Uterus (tissue), 2 donors: ENCODE data around the gene LGALS3BP.
A peak's percentile ranks its signal among the peaks of the same experiment; 100 is the strongest.

Experiments
- POLR2A ChIP-seq, 2 donors: fragments of 450-650 bp; IDR thresholded peaks; one replicate each; pipeline ENCODE4 v1.6.1; 2016; ENCODE audit warnings: antibody characterized with exemption in 2 of 2, mild to moderate bottlenecking in 1 of 2, moderate library complexity in 1 of 2
- TF ChIP-seq, protein P1 (sequence below), 4 experiments: fragments of 200-600 bp in 2 of 4; fragments of 450-650 bp in 2 of 4; sonication (generic) in 2 of 4; IDR thresholded peaks; one replicate each; pipeline ENCODE4 v1.5.1; 2016 to 2019; ENCODE audit warnings: antibody characterized with exemption in 4 of 4, mild to moderate bottlenecking in 2 of 4, moderate library complexity in 1 of 4

DNA sequence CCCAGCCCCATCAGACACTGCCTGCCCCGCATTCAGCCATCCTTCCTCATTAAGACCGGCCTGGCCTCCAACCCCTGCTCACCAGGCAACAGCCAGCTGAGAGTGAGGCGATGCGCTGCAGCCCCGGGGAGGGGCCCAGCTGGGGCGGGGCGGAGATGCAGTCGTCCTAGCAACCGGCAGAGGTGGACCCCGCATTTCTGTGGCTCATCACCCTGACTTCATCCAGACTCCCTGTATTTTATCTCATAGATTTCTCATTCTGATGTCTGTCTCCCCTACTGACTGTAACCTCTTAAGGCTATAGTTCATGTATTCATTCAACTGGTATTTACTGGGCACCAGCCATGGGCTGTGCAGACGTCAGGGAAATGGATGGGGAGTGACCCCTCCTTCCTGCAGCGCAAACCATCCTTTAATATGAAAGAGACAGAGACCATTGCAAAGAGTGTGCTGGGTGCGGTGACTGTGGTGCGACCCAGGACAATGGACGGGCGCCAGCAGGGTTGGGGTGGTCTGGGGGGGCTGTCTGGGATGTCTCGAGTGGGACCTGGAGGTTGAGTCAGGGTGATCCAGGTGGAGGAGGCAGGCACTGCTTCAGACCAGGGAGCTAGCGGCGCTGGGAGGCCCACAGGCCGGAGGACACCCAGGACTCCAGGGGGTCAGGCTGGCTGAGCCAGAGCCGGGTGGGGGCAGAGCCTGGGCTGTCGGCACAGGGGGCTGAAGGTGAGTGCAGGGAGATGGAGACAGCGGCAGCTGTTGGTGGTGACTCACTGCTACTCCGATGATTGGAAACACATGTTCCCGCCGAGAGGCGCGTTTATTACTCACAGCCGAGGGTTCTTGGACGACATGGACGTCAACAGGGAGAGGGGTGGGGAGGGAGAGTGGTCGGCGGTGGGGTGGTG, 44.1 kb downstream of the LGALS3BP start:
- TF ChIP-seq, protein P1, sequence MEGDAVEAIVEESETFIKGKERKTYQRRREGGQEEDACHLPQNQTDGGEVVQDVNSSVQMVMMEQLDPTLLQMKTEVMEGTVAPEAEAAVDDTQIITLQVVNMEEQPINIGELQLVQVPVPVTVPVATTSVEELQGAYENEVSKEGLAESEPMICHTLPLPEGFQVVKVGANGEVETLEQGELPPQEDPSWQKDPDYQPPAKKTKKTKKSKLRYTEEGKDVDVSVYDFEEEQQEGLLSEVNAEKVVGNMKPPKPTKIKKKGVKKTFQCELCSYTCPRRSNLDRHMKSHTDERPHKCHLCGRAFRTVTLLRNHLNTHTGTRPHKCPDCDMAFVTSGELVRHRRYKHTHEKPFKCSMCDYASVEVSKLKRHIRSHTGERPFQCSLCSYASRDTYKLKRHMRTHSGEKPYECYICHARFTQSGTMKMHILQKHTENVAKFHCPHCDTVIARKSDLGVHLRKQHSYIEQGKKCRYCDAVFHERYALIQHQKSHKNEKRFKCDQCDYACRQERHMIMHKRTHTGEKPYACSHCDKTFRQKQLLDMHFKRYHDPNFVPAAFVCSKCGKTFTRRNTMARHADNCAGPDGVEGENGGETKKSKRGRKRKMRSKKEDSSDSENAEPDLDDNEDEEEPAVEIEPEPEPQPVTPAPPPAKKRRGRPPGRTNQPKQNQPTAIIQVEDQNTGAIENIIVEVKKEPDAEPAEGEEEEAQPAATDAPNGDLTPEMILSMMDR (IDR thresholded peaks at IDR 0.05): no peak
- TF ChIP-seq POLR2A (IDR thresholded peaks at IDR 0.05): peak in 1 of 2 donors; percentile 27
